ENCODE data around the gene ECE1.

DNA sequence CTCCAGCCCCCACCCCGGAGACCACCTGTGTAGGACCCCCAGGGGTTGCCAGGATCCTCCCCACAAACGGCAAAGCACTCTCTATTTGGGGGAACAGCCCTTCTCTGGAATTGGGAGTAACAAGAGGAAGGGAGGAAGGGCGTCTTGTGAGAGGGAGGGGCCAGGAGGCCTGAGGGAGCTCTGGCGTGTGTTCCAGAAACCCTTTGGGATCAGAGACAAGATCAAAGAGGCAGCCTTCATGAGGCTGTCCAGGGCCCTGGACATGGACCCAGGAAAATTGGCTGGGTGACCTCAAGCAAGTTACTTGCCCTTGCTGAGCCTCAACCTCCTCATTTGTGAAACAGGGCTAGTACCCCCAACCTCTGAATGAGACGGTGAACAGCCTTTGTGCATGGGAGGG lies 18.1 kb upstream of the ECE1 start:
- TF ChIP-seq, protein P1, sequence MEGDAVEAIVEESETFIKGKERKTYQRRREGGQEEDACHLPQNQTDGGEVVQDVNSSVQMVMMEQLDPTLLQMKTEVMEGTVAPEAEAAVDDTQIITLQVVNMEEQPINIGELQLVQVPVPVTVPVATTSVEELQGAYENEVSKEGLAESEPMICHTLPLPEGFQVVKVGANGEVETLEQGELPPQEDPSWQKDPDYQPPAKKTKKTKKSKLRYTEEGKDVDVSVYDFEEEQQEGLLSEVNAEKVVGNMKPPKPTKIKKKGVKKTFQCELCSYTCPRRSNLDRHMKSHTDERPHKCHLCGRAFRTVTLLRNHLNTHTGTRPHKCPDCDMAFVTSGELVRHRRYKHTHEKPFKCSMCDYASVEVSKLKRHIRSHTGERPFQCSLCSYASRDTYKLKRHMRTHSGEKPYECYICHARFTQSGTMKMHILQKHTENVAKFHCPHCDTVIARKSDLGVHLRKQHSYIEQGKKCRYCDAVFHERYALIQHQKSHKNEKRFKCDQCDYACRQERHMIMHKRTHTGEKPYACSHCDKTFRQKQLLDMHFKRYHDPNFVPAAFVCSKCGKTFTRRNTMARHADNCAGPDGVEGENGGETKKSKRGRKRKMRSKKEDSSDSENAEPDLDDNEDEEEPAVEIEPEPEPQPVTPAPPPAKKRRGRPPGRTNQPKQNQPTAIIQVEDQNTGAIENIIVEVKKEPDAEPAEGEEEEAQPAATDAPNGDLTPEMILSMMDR (conservative IDR thresholded peaks at IDR 0.05 in 1 of 2, IDR thresholded peaks at IDR 0.05 in 1 of 2; ENCODE audit: extremely low read depth in 1 of 2, insufficient read depth in 1 of 2, low read depth in 1 of 2, low read length in 2 of 2) = no peak
- no peak for TF ChIP-seq EZH2 (IDR thresholded peaks at IDR 0.05; ENCODE audit: borderline replicate concordance, low read length)

Measured in mammary epithelial cell (primary cell).